ENCODE measurements around the gene CHST13. TPM values are rescaled to one million over a fixed set of nuclear protein-coding genes. Genes with fewer than 3 reads are reported as not detected.

CHST13 gene
- total RNA-seq, 2 experiments from 2014 or later, result not detected

DNA sequence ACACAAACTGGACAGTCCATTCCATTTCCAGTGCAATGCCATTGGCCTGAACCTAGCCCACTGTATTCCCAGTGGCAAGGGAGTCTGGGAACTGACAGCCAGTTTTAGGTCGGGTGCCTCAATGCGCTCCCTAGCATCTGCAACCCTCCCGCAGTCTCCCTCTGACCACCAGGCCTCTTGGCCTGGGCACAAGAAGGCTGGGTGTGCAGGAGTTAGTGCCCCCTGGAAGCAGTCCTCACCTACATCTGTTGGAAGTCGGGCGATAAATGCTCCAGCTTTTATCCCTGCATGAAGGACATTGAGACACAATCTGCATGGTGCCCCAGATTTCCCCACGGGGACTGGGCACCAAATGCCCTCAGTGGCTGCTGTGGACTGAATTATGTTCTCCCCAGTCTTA, 22.1 kb downstream of the CHST13 start:
- H3K4me3 Mint-ChIP-seq, result no peak overlapping the region
- H3K4me1 Mint-ChIP-seq, result no peaks in the 10 kb centered on the region
- intact Hi-C loops (cut with DNase I, micrococcal nuclease), result no loop called here
- ATAC-seq (no peak), DNase-seq (no peak)
- ChIA-PET CTCF (interaction anchor here (0.6 kb wide), 1 partner anchor 413 kb away, joined by 3 read pairs; no protein-coding TSS in a partner anchor), POLR2A (no interaction called here)
- H3K36me3 Mint-ChIP-seq (ENCODE audit: low read depth), result no peaks in the 10 kb centered on the region
- peaks cover 3% of the 10 kb centered on the region for H3K27me3 Mint-ChIP-seq
- H3K27ac Mint-ChIP-seq, result no peak overlapping the region
- H3K9me3 Mint-ChIP-seq (ENCODE audit: low read depth), result no peaks in the 10 kb centered on the region

- POLR2A ChIA-PET, result no interaction called here
Observed at GRCh38 chr3:126546549-126547239, 22.7 kb downstream of the CHST13 start.

GRCh38 chr3:126547721-126548120, 23.8 kb downstream of the CHST13 start:
- H3K27me3 Mint-ChIP-seq, result peaks cover 2% of the 10 kb centered on the region
- H3K4me3 Mint-ChIP-seq, result no peak overlapping the region
- ATAC-seq, result no peak
- H3K4me1 Mint-ChIP-seq, result no peaks in the 10 kb centered on the region
- DNase-seq, result no peak
- H3K9me3 Mint-ChIP-seq (ENCODE audit: low read depth), result no peaks in the 10 kb centered on the region
- no peaks in the 10 kb centered on the region for H3K36me3 Mint-ChIP-seq (ENCODE audit: low read depth)
- POLR2A ChIA-PET, result no interaction called here
- H3K27ac Mint-ChIP-seq, result no peak overlapping the region
- intact Hi-C loops (cut with DNase I, micrococcal nuclease), result no loop called here
- CTCF ChIA-PET, result no interaction called here

More at GRCh38 chr3:126546549-126547239, 22.7 kb downstream of the CHST13 start:
- ATAC-seq (no peak), DNase-seq (no peak)
- Mint-ChIP-seq H3K9me3 (ENCODE audit: low read depth) (no peaks in the 10 kb centered on the region), H3K27me3 (peaks cover 2% of the 10 kb centered on the region), H3K27ac (no peak overlapping the region), H3K36me3 (ENCODE audit: low read depth) (no peaks in the 10 kb centered on the region), H3K4me1 (no peaks in the 10 kb centered on the region), H3K4me3 (no peak overlapping the region)
- intact Hi-C loops (cut with DNase I, micrococcal nuclease), result no loop called here
- CTCF ChIA-PET, result interaction anchor here (0.6 kb wide), 1 partner anchor 414 kb away, joined by 3 read pairs; no protein-coding TSS in a partner anchor

DNA sequence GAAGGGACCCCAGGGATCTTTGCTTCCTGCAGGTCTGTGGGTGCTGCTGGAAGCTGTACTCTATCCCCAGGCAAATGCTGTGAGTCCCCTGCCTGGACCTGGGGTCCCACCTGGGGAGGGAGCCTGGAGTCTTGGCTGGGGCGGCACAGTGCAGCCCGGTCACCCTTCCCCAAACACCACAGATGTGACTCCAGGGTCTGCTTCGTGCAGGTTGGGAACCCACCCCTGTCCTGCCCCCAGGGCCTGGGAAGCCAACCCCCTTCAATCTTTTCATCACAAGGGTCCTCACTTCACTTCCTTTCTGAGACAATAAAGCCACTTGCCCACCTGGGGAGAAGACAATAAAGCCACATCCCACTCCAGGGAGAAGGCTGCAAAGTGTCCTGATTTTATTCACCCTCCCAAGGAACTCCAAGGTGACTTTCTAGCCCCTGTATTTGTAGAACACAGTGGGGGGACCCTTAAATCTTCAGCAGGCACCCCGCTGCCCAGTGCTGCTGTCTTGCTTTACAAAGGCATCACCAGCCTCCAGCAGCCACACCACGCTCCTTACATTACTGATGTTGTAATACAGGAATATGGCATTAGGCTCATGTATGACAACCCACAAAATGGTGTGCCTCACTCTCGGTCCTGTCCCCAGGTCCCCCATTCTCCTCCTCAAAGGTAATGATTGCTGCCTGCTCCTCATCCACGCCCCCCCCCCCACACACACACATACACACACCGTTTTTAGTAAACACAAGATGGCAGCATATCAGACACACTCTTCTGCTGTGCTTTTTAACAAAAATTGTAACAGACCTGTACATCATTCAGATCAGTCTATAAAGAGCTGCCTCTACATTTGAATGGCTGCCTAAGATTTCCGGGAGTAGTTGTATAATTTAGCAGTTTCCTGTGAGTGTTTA, 24.9 kb downstream of the CHST13 start:
- Mint-ChIP-seq H3K4me3 (no peak overlapping the region), H3K27me3 (no peaks in the 10 kb centered on the region), H3K27ac (no peak overlapping the region), H3K4me1 (no peaks in the 10 kb centered on the region), H3K9me3 (ENCODE audit: low read depth) (no peaks in the 10 kb centered on the region), H3K36me3 (ENCODE audit: low read depth) (no peaks in the 10 kb centered on the region)
- intact Hi-C loops (cut with DNase I, micrococcal nuclease), result no loop called here
- CTCF ChIA-PET, result no interaction called here
- POLR2A ChIA-PET, result no interaction called here
- DNase-seq (no peak), ATAC-seq (no peak)

GRCh38 chr3:126549861-126550487, 26.0 kb downstream of the CHST13 start:
- H3K4me3 Mint-ChIP-seq, result no peak overlapping the region
- no peaks in the 10 kb centered on the region for H3K4me1 Mint-ChIP-seq
- ATAC-seq (no peak), DNase-seq (no peak)
- no peaks in the 10 kb centered on the region for H3K36me3 Mint-ChIP-seq (ENCODE audit: low read depth)
- CTCF ChIA-PET, result interaction anchor here (0.6 kb wide), 1 partner anchor 933 kb away, joined by 3 read pairs; no protein-coding TSS in a partner anchor
- no peak overlapping the region for H3K27ac Mint-ChIP-seq
- H3K27me3 Mint-ChIP-seq, result no peaks in the 10 kb centered on the region
- no peaks in the 10 kb centered on the region for H3K9me3 Mint-ChIP-seq (ENCODE audit: low read depth)
- POLR2A ChIA-PET, result no interaction called here
- intact Hi-C loops (cut with DNase I, micrococcal nuclease), result no loop called here

GRCh38 chr3:126550488-126551051, 26.6 kb downstream of the CHST13 start:
- no peaks in the 10 kb centered on the region for H3K36me3 Mint-ChIP-seq (ENCODE audit: low read depth)
- ATAC-seq, result no peak
- CTCF ChIA-PET, result interaction anchor here (0.6 kb wide), 1 partner anchor 932 kb away, joined by 3 read pairs; no protein-coding TSS in a partner anchor

GRCh38 chr3:126551121-126551838, 27.3 kb downstream of the CHST13 start:
- ATAC-seq (no peak), DNase-seq (no peak)
- POLR2A ChIA-PET, result no interaction called here
- intact Hi-C loops (cut with DNase I, micrococcal nuclease), result no loop called here
- Mint-ChIP-seq H3K27me3 (no peaks in the 10 kb centered on the region), H3K27ac (no peak overlapping the region), H3K9me3 (ENCODE audit: low read depth) (no peaks in the 10 kb centered on the region), H3K4me1 (no peaks in the 10 kb centered on the region), H3K4me3 (no peak overlapping the region), H3K36me3 (ENCODE audit: low read depth) (no peaks in the 10 kb centered on the region)
- CTCF ChIA-PET, result no interaction called here

More at GRCh38 chr3:126550488-126551051, 26.6 kb downstream of the CHST13 start:
- POLR2A ChIA-PET, result no interaction called here
- Mint-ChIP-seq H3K4me1 (no peaks in the 10 kb centered on the region), H3K4me3 (no peak overlapping the region), H3K27ac (no peak overlapping the region), H3K9me3 (ENCODE audit: low read depth) (no peaks in the 10 kb centered on the region), H3K27me3 (no peaks in the 10 kb centered on the region)
- intact Hi-C loops (cut with DNase I, micrococcal nuclease), result no loop called here
- no peak for DNase-seq

DNA sequence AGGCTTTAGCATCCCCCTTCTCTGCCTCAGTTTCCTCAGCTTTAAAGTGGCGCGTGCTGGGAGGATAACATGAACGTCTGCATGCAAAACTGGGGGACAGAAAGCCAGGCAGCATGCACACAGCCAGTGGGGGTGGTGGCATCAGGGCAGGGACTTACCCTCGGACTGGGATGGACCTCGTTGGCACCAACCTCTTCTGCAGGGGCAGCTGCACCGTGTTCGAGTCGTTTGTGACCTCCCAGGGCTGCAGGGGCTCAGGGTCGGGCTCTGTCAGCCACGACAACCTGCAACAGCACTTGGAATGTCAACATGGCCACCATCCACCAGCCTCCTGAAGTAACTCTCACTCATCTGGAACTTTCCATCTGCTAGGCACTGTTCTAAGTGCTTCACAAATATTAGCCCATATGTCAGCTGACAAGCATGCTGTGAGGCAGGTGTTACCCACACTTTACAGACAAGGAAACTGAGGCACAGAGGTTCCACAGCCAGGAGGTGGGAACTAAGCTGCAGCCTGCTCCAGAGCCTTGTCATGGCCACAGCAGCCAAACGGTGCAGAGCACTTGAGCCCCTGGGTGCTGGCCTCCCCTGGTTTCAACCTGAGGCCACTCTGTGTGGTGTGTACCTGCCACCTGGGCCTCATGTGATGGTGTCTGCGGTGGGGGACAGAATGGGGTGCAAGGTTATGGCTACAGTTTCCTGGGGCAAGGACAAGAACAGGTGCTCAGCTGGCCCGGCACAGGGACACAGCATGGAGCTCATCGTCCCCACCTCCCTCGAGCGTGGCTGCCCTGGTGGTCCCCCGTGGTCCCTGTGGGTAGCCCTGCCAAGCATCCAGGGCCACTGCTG, 28.1 kb downstream of the CHST13 start:
- no peak for DNase-seq
- H3K4me3 Mint-ChIP-seq, result no peak overlapping the region
- POLR2A ChIA-PET, result no interaction called here
- H3K9me3 Mint-ChIP-seq (ENCODE audit: low read depth), result no peaks in the 10 kb centered on the region
- no peaks in the 10 kb centered on the region for H3K27me3 Mint-ChIP-seq
- ATAC-seq, result no peak
- no peaks in the 10 kb centered on the region for H3K36me3 Mint-ChIP-seq (ENCODE audit: low read depth)
- H3K4me1 Mint-ChIP-seq, result no peaks in the 10 kb centered on the region
- CTCF ChIA-PET, result interaction anchor here (1.5 kb wide), 1 partner anchor 29 kb away, joined by 4 read pairs; no protein-coding TSS in a partner anchor
- intact Hi-C loops (cut with DNase I, micrococcal nuclease), result no loop called here
- no peak overlapping the region for H3K27ac Mint-ChIP-seq

DNA sequence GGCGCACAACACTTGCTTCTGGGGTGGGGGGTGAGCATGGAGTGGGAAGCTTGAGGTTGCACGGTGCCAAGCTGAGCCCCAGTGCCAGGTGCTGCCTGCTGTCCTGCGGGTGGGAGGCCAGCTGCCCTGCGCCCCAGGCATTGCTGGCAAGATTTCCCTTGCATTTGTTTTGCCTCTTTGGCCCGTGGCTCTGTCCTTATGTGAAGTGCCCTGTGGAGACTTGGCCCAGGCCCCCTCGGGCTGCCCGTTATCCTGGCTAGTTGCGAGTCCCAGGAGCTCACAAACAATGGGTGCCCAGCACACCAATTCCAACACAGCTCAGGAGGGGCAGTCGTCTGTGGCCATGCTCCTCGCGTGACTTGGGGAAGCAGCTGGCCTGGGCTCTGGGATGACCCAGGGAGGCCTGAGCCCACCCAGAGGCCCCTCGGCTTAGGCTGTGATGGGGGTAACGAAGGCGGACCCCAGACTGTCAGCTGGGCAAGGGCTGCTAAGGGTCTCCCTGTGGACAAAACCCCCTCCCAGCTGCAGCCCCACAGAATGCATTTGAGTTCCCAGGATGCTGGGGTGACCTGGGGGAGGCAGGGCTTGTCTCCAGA, 28.8 kb downstream of the CHST13 start:
- Mint-ChIP-seq H3K9me3 (ENCODE audit: low read depth) (no peaks in the 10 kb centered on the region), H3K36me3 (ENCODE audit: low read depth) (no peaks in the 10 kb centered on the region), H3K4me3 (no peak overlapping the region), H3K4me1 (no peaks in the 10 kb centered on the region), H3K27me3 (no peaks in the 10 kb centered on the region), H3K27ac (no peak overlapping the region)
- ChIA-PET POLR2A (no interaction called here), CTCF (interaction anchor here (0.7 to 1.5 kb wide), 2 partner anchors 30 to 959 kb away, joined by 3 to 4 read pairs; no protein-coding TSS in a partner anchor)
- ATAC-seq (no peak), DNase-seq (no peak)
- intact Hi-C loops (cut with DNase I, micrococcal nuclease), result no loop called here

All from activated CD4-positive, alpha-beta T cell treated with anti-CD3 and anti-CD28 coated beads for 36 hours (primary cell).